NB4 (cell line): Measurements from ENCODE around the gene NMRK1.

Experiments used
- DNase-seq: peaks from one replicate; pipeline ENCODE4 v3.0.0; 2010; ENCODE audit warnings: low read depth
- H3K4me3 ChIP-seq: one replicate; pipeline ENCODE4 v1.5.1; 2011; ENCODE audit warnings: mild to moderate bottlenecking, low read depth, low read length, moderate library complexity
- CTCF ChIP-seq: IDR thresholded peaks from one replicate; pipeline ENCODE4 v1.5.1; 2012; ENCODE audit warnings: low read depth, low read length
- MAX ChIP-seq: IDR thresholded peaks from 2 replicates; pipeline ENCODE4 v1.6.1; 2011; ENCODE audit warnings: low read depth, low read length
- MYC ChIP-seq: IDR thresholded peaks from 2 replicates; pipeline ENCODE4 v1.6.1; 2011; ENCODE audit warnings: low read depth, low read length
- POLR2A ChIP-seq: IDR thresholded peaks from 2 replicates; pipeline ENCODE4 v1.6.1; 2011; ENCODE audit warnings: mild to moderate bottlenecking; ENCODE audit not compliant: insufficient read length; ENCODE audit errors: extremely low read depth

NMRK1 gene

GRCh38 chr9:75051285-75051684, 36.7 kb downstream of the NMRK1 start:
- TF ChIP-seq POLR2A: no peak
- TF ChIP-seq MAX: no peak
- no peak for TF ChIP-seq CTCF
- TF ChIP-seq MYC: no peak
- no peak for DNase-seq
- H3K4me3 ChIP-seq: no peak overlapping the region

- DNase-seq: no peak
- no peak overlapping the region for H3K4me3 ChIP-seq
- TF ChIP-seq MYC: no peak
- no peak for TF ChIP-seq CTCF
- no peak for TF ChIP-seq MAX
- no peak for TF ChIP-seq POLR2A
These were observed 40.4 kb downstream of the NMRK1 start for GRCh38 chr9:75047506-75047905.

- no peak for DNase-seq
- TF ChIP-seq MYC (no peak), POLR2A (no peak)
These were observed 41.1 kb downstream of the NMRK1 start for GRCh38 chr9:75046725-75047345.

GRCh38 chr9:75041041-75041440, 46.9 kb downstream of the NMRK1 start:
- TF ChIP-seq POLR2A (no peak), MYC (no peak), CTCF (no peak), MAX (no peak)
- no peak overlapping the region for H3K4me3 ChIP-seq
- DNase-seq: no peak

More at GRCh38 chr9:75046725-75047345, 41.1 kb downstream of the NMRK1 start:
- H3K4me3 ChIP-seq: no peak overlapping the region

- DNase-seq: peak; percentile 43
- no peak overlapping the region for H3K4me3 ChIP-seq
- TF ChIP-seq POLR2A (no peak), CTCF (no peak), MYC (no peak), MAX (no peak)
These were observed 48.2 kb downstream of the NMRK1 start for GRCh38 chr9:75039801-75040200.

- TF ChIP-seq MYC: no peak
- TF ChIP-seq CTCF: no peak
- no peak for TF ChIP-seq POLR2A
- no peak for TF ChIP-seq MAX
- DNase-seq: no peak
These were observed 48.9 kb downstream of the NMRK1 start for GRCh38 chr9:75039009-75039408.

More at GRCh38 chr9:75039009-75039408, 48.9 kb downstream of the NMRK1 start:
- no peak overlapping the region for H3K4me3 ChIP-seq
